Neutrophil (primary cell): ENCODE measurements around the gene SPATA46.

Experiments used
- H3K27ac ChIP-seq: fragments of 200-600 bp; sonication (generic); 2 replicates; pipeline ENCODE4 v1.5.1; 2016; ENCODE audit warnings: mild to moderate bottlenecking, moderate library complexity
- H3K27me3 ChIP-seq: fragments of 200-600 bp; sonication (generic); 2 replicates; pipeline ENCODE4 v1.6.0; 2016; ENCODE audit warnings: mild to moderate bottlenecking
- H3K36me3 ChIP-seq: fragments of 200-600 bp; sonication (generic); 2 replicates; pipeline ENCODE4 v1.5.1; 2017
- H3K4me1 ChIP-seq, 2 experiments: fragments of 200-600 bp in 1 of 2; sonication (generic) in 1 of 2; 1 replicate in 1 of 2; 2 replicates in 1 of 2; pipeline versions ENCODE4 v1.5.1 to v1.6.1; 2013 to 2016; ENCODE audit warnings: low read depth in 1 of 2, low read length in 1 of 2, mild to moderate bottlenecking in 1 of 2, moderate library complexity in 1 of 2; ENCODE audit not compliant: control insufficient read depth in 1 of 2, insufficient read depth in 1 of 2
- H3K4me3 ChIP-seq, 2 experiments: fragments of 200-600 bp in 1 of 2; sonication (generic) in 1 of 2; 1 replicate in 1 of 2; 2 replicates in 1 of 2; pipeline ENCODE4 v1.5.1; 2013 to 2016; ENCODE audit warnings: low read depth in 1 of 2, low read length in 1 of 2, mild to moderate bottlenecking in 1 of 2, moderate library complexity in 1 of 2
- H3K9me3 ChIP-seq: fragments of 200-600 bp; sonication (generic); 2 replicates; pipeline ENCODE4 v1.5.1; 2016
- CTCF ChIP-seq: fragments of 200-600 bp; sonication (generic); IDR thresholded peaks from 2 replicates; pipeline ENCODE4 v1.5.1; 2016; ENCODE audit warnings: antibody characterized with exemption

The SPATA46 gene

GRCh38 chr1:162385702-162386101, 9.0 kb upstream of the SPATA46 start:
- no peaks in the 10 kb centered on the region for H3K9me3 ChIP-seq
- no peak overlapping the region for H3K27ac ChIP-seq
- TF ChIP-seq CTCF: no peak
- no peak overlapping the region for H3K4me3 ChIP-seq
- peaks cover 4 to 9% of the 10 kb centered on the region in 2 experiments for H3K4me1 ChIP-seq
- H3K27me3 ChIP-seq: no peaks in the 10 kb centered on the region
- H3K36me3 ChIP-seq: peaks cover 23% of the 10 kb centered on the region

- no peak for TF ChIP-seq CTCF
- H3K4me3 ChIP-seq: no peak overlapping the region
- H3K9me3 ChIP-seq: no peaks in the 10 kb centered on the region
- H3K36me3 ChIP-seq: peaks cover 23% of the 10 kb centered on the region
- no peak overlapping the region for H3K27ac ChIP-seq
- no peaks in the 10 kb centered on the region for H3K27me3 ChIP-seq
- H3K4me1 ChIP-seq: peaks cover 4 to 9% of the 10 kb centered on the region in 2 experiments
These were observed 8.6 kb upstream of the SPATA46 start for GRCh38 chr1:162385280-162385623.

GRCh38 chr1:162384601-162385279, 8.1 kb upstream of the SPATA46 start:
- no peaks in the 10 kb centered on the region for H3K27me3 ChIP-seq

GRCh38 chr1:162384116-162384515, 7.5 kb upstream of the SPATA46 start:
- no peaks in the 10 kb centered on the region for H3K27me3 ChIP-seq

More at GRCh38 chr1:162384601-162385279, 8.1 kb upstream of the SPATA46 start:
- Histone ChIP-seq H3K36me3 (peaks cover 23% of the 10 kb centered on the region), H3K4me3 (no peak overlapping the region), H3K4me1 (peaks cover 4 to 9% of the 10 kb centered on the region in 2 experiments), H3K27ac (no peak overlapping the region), H3K9me3 (no peaks in the 10 kb centered on the region)
- TF ChIP-seq CTCF: no peak

GRCh38 chr1:162383516-162383915, 6.9 kb upstream of the SPATA46 start:
- TF ChIP-seq CTCF: no peak
- no peak overlapping the region for H3K4me3 ChIP-seq
- peaks cover 23% of the 10 kb centered on the region for H3K36me3 ChIP-seq
- H3K27ac ChIP-seq: no peak overlapping the region
- H3K9me3 ChIP-seq: no peaks in the 10 kb centered on the region
- no peaks in the 10 kb centered on the region for H3K27me3 ChIP-seq
- no peaks in the 10 kb centered on the region for H3K4me1 ChIP-seq

More at GRCh38 chr1:162384116-162384515, 7.5 kb upstream of the SPATA46 start:
- H3K4me3 ChIP-seq: no peak overlapping the region
- H3K27ac ChIP-seq: no peak overlapping the region
- H3K9me3 ChIP-seq: no peaks in the 10 kb centered on the region
- H3K36me3 ChIP-seq: peaks cover 23% of the 10 kb centered on the region
- TF ChIP-seq CTCF: no peak
- H3K4me1 ChIP-seq: peaks cover 0 to 3% of the 10 kb centered on the region in 2 experiments
